K562 (cell line): ENCODE measurements around the gene CD40. TPM values are rescaled to one million over a fixed set of nuclear protein-coding genes. Genes with fewer than 3 reads are reported as not detected.

Experiments used
- ATAC-seq: fragments of 200-7000 bp; cut with Tn5 transposase; 3 replicates; pipeline ENCODE4 v1.9.1; 2020; ENCODE audit warnings: moderate library complexity
- BruUV-seq: library from RNA; stranded (reverse); fragments of 400-500 nt; replicated peaks from 2 replicates; lab custom pipeline; 2021; lab: Mats Ljungman, UMichigan
- CTCF ChIA-PET: fragments of 300-600 bp; formaldehyde crosslinking; extraction: SDS; loops from one replicate; lab custom pipeline; 2021; ENCODE audit warnings: low intra/inter-chr PET ratio; lab: Yijun Ruan, JAX
- POLR2A ChIA-PET: fragments of 300-600, 350-650 bp; sonication (Branson Sonifier 250); formaldehyde crosslinking; extraction: SDS; loops from one replicate; lab custom pipeline; 2021; ENCODE audit warnings: antibody characterized with exemption, inconsistent platforms; lab: Yijun Ruan, JAX
- DNase-seq, 4 experiments: peaks; one replicate each; pipeline versions ENCODE4 v3.0.0 to v3.0.0-alpha.2; 2011 to 2018; ENCODE audit warnings: low spot score in 3 of 4, mixed read lengths in 3 of 4; ENCODE audit errors: extremely low read depth in 1 of 4
- FAIRE-seq: peaks from 2 replicates; lab custom pipeline; 2011; peaks lifted over from hg19 to GRCh38; lab: Jason Lieb, UNC
- H2AFZ ChIP-seq: 2 replicates; pipeline ENCODE4 v1.6.0; 2011; ENCODE audit warnings: low read depth, low read length, control low read depth, inconsistent platforms
- H3K27ac ChIP-seq: fragments of 200-600 bp; 3 replicates; pipeline ENCODE4 v1.8.0; 2011; ENCODE audit warnings: low read depth, mild to moderate bottlenecking, control low read depth, inconsistent platforms, low read length, moderate library complexity, mixed read lengths; ENCODE audit errors: extremely low read depth
- H3K27me3 ChIP-seq, 2 experiments: fragments of 300-600 bp in 1 of 2; 2 replicates in 1 of 2; 3 replicates in 1 of 2; pipeline versions ENCODE4 v1.6.0 to v1.8.0; 2011; ENCODE audit warnings: inconsistent platforms in 2 of 2, low read length in 2 of 2, mild to moderate bottlenecking in 1 of 2, mixed read lengths in 1 of 2, moderate library complexity in 1 of 2; ENCODE audit not compliant: control insufficient read depth in 2 of 2, insufficient read depth in 2 of 2
- H3K36me3 ChIP-seq: fragments of 300-600 bp; 3 replicates; pipeline ENCODE4 v1.8.0; 2011; ENCODE audit warnings: mild to moderate bottlenecking, low read length, inconsistent platforms; ENCODE audit not compliant: control insufficient read depth, insufficient read depth
- H3K4me1 ChIP-seq, 2 experiments: fragments of 200-600 bp in 1 of 2; replicated peaks in 1 of 2; 2 replicates in 1 of 2; 3 replicates in 1 of 2; pipeline versions ENCODE4 v1.5.1 to v1.8.0; 2011; ENCODE audit warnings: inconsistent platforms in 2 of 2, low read length in 2 of 2, mild to moderate bottlenecking in 1 of 2, mixed read lengths in 1 of 2, moderate library complexity in 1 of 2; ENCODE audit not compliant: control insufficient read depth in 2 of 2, insufficient read depth in 2 of 2
- H3K4me2 ChIP-seq: 2 replicates; pipeline ENCODE4 v1.6.1; 2011; ENCODE audit warnings: low read length, control low read depth, inconsistent platforms, mixed read lengths; ENCODE audit not compliant: insufficient read depth
- H3K4me3 ChIP-seq: fragments of 200-600 bp; sonication (generic), shearing (Covaris generic); 2 replicates; pipeline ENCODE4 v1.5.1; 2016; ENCODE audit warnings: control low read depth, inconsistent platforms
- H3K79me2 ChIP-seq: fragments of 200-600 bp; 3 replicates; pipeline ENCODE4 v1.8.0; 2011; ENCODE audit warnings: low read length, inconsistent platforms; ENCODE audit not compliant: control insufficient read depth, insufficient read depth
- H3K9ac ChIP-seq, 2 experiments: 2 replicates each; pipeline versions ENCODE4 v1.6.0 to v1.6.1; 2011; ENCODE audit warnings: low read depth in 2 of 2, low read length in 2 of 2, control low read depth in 1 of 2, inconsistent platforms in 1 of 2, mild to moderate bottlenecking in 1 of 2, mixed read lengths in 1 of 2; ENCODE audit not compliant: insufficient read depth in 1 of 2
- H3K9me1 ChIP-seq: one replicate; pipeline ENCODE4 v1.6.0; 2011; ENCODE audit warnings: inconsistent platforms, mild to moderate bottlenecking, low read length, moderate library complexity; ENCODE audit not compliant: control insufficient read depth, insufficient read depth
- H3K9me3 ChIP-seq: replicated peaks from 2 replicates; pipeline ENCODE4 v1.5.1; 2011; ENCODE audit warnings: low read depth, low read length, inconsistent platforms; ENCODE audit not compliant: control insufficient read depth, insufficient read depth
- H4K20me1 ChIP-seq: replicated peaks from 2 replicates; pipeline ENCODE4 v1.6.1; 2011; ENCODE audit warnings: low read length, inconsistent platforms, mixed read lengths; ENCODE audit not compliant: control insufficient read depth, insufficient read depth
- CEBPG ChIP-seq, 3 experiments: fragments of 200-800 bp in 1 of 3; sonication (Bioruptor generic) in 1 of 3; sonication (generic) in 1 of 3; formaldehyde crosslinking in 1 of 3; IDR thresholded peaks in 2 of 3; conservative IDR thresholded peaks in 1 of 3; 2 replicates each; pipeline versions ENCODE4 v1.6.1 to v1.8.0; 2016 to 2022; ENCODE audit warnings: missing compliant biosample characterization in 2 of 3, missing genetic modification characterization in 2 of 3, mild to moderate bottlenecking in 1 of 3, missing genetic modification reagents in 1 of 3
- STAG1 ChIP-seq: sonication (generic); formaldehyde crosslinking; IDR thresholded peaks from 2 replicates; pipeline ENCODE4 v1.5.0; 2020; ENCODE audit warnings: missing genetic modification reagents, borderline replicate concordance
- SUPT5H ChIP-seq: fragments of 450-650 bp; IDR thresholded peaks from 2 replicates; pipeline ENCODE4 v1.6.1; 2016
- U2AF2 ChIP-seq: fragments of 200-400 bp; formaldehyde crosslinking; optimal IDR thresholded peaks from 2 replicates; pipeline ENCODE3; 2017; ENCODE audit warnings: low read depth, mild to moderate bottlenecking, low read length
- WHSC1 ChIP-seq: IDR thresholded peaks from one replicate; pipeline ENCODE4 v1.6.1; 2012; ENCODE audit warnings: low read length, control low read depth, inconsistent platforms
- WGBS: fragments of 100-300 bp; shearing (Covaris generic); methylation state at CpG from one replicate; pipeline ENCODE4 v1.1.6; 2016; ENCODE audit warnings: low coverage, mixed read lengths; ENCODE audit not compliant: insufficient coverage; ENCODE audit errors: missing lambda C conversion rate; 5-methylcytosine and 5-hydroxymethylcytosine counted together
- in situ Hi-C: fragments of 300-500 bp; cut with MboI; formaldehyde crosslinking; loops from 4 replicates; pipeline ENCODE4 v1.15.0; 2018; ENCODE audit warnings: inconsistent platforms, mixed read lengths
- intact Hi-C: fragments of 100-400 bp; cut with micrococcal nuclease; formaldehyde crosslinking; loops from 2 replicates; pipeline ENCODE4 v1.14.2; 2022
- polyA plus RNA-seq, 8 experiments: library from polyadenylated mRNA; depleted of rRNA in 4 of 8; stranded (reverse) in 5 of 8; unstranded in 3 of 8; fragments of >200 nt; fragmentation: Nextera tagmentation in 2 of 8; fragmentation: Illumina TruSeq in 1 of 8; extraction: Ambion mirVana in 2 of 8; extraction: Trizol in 1 of 8; gene quantifications; 2 replicates each; pipeline versions ENCODE4 v1.2.1 to v1.2.3, GENCODE V29; 2011 to 2014; ENCODE audit warnings: inconsistent platforms in 1 of 8, missing spikeins in 1 of 8
- total RNA-seq, 7 experiments: library from RNA; depleted of rRNA in 6 of 7; stranded (reverse); fragments of >200 nt in 6 of 7; fragmentation: Illumina TruSeq in 2 of 7; extraction: Trizol in 2 of 7; gene quantifications; 2 replicates each; pipeline versions ENCODE4 v1.2.1 to v1.2.3, GENCODE V29; 2011 to 2021; ENCODE audit warnings: low replicate concordance in 1 of 7
- TF ChIP-seq, protein P1 (sequence below): sonication (generic); formaldehyde crosslinking; IDR thresholded peaks from 2 replicates; pipeline ENCODE4 v1.8.0; 2022; ENCODE audit warnings: mild to moderate bottlenecking, low read depth, missing genetic modification reagents

Gene CD40
- total and polyA plus RNA-seq, 9 of the 15 experiments (the other 6 are each of a cell fraction or from before 2014, with no cell fraction given): 0.76 to 3.7 (median 1.6) TPM

DNA sequence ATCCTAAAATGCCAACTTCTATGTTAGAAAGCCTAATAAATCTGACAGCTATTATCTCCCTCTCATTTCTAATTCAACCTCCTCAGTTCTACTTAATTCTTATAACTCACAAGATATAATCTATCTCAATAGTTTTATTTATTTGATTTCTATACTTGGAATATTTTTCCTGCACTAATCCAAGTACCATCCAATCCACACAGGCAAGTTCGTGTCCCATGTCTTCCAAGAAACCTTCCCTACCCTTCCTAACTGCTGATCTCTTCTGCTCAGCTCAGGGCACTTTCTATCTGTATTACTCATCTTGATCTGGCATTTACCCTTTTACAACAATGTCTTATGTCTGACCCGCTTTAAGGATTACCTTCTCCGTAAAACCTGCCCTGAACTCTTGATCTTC is 46.5 kb upstream of the CD40 start:
- CTCF ChIA-PET: no interaction called here
- Histone ChIP-seq H3K27me3 (no peaks in the 10 kb centered on the region), H3K9me1 (peaks cover 4% of the 10 kb centered on the region), H4K20me1 (no peaks in the 10 kb centered on the region), H3K9me3 (no peaks in the 10 kb centered on the region), H3K4me2 (no peak overlapping the region), H3K4me3 (no peak overlapping the region), H3K79me2 (no peaks in the 10 kb centered on the region), H3K27ac (no peak overlapping the region), H2AFZ (no peak overlapping the region), H3K9ac (no peak overlapping the region), H3K36me3 (peaks cover 45% of the 10 kb centered on the region; the same call in 2 of the 3 replicates), H3K4me1 (no peaks in the 10 kb centered on the region)
- DNase-seq (no peak), FAIRE-seq (no peak), ATAC-seq (no peak)
- in situ Hi-C loops: no loop called here
- POLR2A ChIA-PET: no interaction called here
- no TSS peak for BruUV-seq
- WGBS: 54% methylated on average over 3 of the region's 3 CpGs
- TF ChIP-seq, protein P1, sequence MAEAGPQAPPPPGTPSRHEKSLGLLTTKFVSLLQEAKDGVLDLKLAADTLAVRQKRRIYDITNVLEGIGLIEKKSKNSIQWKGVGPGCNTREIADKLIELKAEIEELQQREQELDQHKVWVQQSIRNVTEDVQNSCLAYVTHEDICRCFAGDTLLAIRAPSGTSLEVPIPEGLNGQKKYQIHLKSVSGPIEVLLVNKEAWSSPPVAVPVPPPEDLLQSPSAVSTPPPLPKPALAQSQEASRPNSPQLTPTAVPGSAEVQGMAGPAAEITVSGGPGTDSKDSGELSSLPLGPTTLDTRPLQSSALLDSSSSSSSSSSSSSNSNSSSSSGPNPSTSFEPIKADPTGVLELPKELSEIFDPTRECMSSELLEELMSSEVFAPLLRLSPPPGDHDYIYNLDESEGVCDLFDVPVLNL: no peak
- TF ChIP-seq SUPT5H: 0 out of 2 replicates have a peak, but pooled peaks have one; percentile 28
- intact Hi-C loops: no loop called here

- WGBS: 70% methylated on average over 4 of the region's 4 CpGs
- Histone ChIP-seq H3K27me3 (no peaks in the 10 kb centered on the region), H3K4me3 (no peak overlapping the region), H3K4me2 (no peak overlapping the region), H3K9me3 (no peaks in the 10 kb centered on the region), H3K27ac (no peak overlapping the region), H2AFZ (no peak overlapping the region), H3K9ac (no peak overlapping the region), H3K9me1 (peaks cover 4% of the 10 kb centered on the region), H3K4me1 (no peaks in the 10 kb centered on the region), H3K36me3 (peaks cover 36% of the 10 kb centered on the region; the same call in 2 of the 3 replicates), H3K79me2 (no peaks in the 10 kb centered on the region), H4K20me1 (no peaks in the 10 kb centered on the region)
- no TSS peak for BruUV-seq
- DNase-seq (no peak), FAIRE-seq (no peak), ATAC-seq (no peak)
- intact Hi-C loops (no loop called here), in situ Hi-C loops (no loop called here)
- ChIA-PET POLR2A (interaction anchor here (0.5 to 1.1 kb wide), 2 partner anchors 16 to 362 kb away, joined by 3 read pairs; no protein-coding TSS in a partner anchor), CTCF (no interaction called here)
- TF ChIP-seq CEBPG (CRISPR knock-in tag; IDR thresholded peaks at IDR 0.05) (no peak), CEBPG (tag; conservative IDR thresholded peaks at IDR 0.05 in 1 of 2, IDR thresholded peaks at IDR 0.05 in 1 of 2) (no peak), WHSC1 (no peak), STAG1 (no peak), U2AF2 (no peak)
Observed at GRCh38 chr20:46073024-46073423, 45.1 kb upstream of the CD40 start.
